Measurements from ENCODE around the gene TTLL12.
A peak's percentile ranks its signal among the peaks of the same experiment; 100 is the strongest.

TTLL12 gene

DNA sequence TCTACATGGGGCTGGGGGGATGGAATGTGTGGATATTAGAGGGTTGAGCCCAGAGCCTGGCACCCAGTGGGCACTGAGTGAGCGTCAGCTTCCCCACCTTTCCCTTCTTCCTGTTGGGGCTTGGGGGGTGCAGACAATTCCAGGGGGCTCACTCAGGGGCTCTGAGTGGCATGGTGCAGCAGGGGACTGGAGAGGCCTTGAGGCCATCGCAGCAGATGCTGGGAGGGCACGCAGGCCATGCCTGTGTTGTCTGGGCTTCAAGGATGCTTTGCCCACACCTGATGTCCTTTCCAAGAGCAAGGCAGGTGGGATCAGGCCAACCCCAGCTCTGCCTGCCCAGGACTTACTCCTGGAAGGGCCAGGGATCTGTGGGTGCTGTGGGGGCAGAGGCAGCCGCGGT is 11.2 kb upstream of the TTLL12 start:
- no peak for DNase-seq

DNA sequence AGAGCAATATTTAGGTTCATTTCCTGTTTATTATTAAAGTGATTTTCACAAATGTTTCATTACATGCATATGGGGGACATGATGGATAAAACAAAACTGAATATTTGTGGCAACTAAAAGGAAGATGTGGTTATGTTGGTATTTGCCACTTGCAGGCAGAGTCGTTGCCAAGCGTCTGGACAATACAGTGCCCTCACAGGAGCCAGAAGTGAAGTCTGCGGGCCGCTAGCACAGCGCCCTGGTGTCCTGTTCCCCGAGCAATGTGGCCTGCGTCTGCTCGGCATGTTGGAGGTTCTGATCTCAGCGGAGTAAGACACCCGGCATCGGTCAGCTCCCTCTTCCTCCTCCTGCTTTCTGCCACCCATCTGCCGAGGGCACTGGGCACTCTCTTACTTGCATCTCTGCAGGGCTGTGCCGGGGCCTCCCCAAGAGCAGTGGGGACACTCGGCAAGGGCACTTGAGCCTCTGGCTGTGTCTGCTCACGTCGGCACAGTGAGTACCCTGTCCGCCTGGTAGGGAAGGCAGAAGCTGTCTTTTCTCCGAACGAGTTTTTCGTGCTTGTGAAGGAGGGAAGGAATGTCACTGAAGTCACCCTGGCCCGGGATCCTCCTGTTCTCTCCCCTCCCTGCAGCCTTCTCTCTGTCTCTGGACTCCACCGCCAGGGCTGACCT is 10.5 kb upstream of the TTLL12 start:
- DNase-seq, result no peak

DNA sequence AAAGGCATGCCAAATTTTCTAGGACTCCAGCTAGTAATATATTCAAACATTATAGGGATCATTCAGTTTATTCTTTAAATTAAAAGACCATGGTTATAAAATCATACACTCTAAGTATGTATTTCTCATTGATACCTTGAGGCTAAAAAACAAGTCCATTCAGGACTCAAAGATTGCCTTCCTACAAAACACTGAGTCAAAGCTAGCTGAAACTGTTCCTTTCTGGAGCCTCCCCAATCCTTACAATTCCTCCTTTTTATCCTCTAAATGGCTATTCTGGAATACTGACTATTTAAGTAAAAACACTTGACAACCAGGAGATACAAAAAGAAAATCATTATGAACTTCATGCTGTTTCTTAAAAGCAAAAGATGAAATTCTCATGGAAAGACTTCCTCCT is 4.9 kb upstream of the TTLL12 start:
- no peak for DNase-seq

DNA sequence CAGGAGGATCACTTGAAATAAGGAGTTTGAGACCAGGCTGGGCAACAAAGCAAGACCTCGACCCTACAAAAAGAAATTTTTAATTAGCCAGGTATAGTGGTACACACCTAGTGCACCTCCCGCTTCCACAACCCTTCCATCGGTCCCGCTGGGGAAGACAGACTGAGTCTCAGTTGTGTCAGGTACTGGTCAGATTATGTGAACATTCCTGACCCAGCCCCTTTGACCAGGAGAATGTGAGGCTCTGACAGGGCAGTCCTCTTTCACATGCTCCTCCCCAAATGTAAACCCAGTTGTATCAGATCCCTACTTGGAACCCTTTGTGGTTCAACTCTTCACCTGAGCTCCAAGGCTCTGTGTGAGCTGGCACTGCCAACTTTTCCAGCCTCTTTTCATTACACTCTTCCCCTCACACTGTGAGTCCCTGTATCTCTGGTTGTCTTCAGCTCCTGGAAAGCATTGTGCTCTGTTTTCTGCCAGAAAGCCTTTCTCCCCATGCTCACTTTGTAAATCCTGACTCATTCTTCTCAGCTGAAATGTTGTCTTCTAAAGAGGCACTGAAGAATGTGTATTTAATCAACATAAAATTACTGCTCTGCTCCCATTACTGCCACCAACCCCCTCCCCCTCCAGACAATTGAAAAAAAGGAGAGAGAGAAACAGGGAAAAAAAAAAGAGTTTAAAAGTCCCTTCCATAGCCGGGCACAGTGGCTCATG is 2.1 kb upstream of the TTLL12 start:
- DNase-seq, result no peak

DNA sequence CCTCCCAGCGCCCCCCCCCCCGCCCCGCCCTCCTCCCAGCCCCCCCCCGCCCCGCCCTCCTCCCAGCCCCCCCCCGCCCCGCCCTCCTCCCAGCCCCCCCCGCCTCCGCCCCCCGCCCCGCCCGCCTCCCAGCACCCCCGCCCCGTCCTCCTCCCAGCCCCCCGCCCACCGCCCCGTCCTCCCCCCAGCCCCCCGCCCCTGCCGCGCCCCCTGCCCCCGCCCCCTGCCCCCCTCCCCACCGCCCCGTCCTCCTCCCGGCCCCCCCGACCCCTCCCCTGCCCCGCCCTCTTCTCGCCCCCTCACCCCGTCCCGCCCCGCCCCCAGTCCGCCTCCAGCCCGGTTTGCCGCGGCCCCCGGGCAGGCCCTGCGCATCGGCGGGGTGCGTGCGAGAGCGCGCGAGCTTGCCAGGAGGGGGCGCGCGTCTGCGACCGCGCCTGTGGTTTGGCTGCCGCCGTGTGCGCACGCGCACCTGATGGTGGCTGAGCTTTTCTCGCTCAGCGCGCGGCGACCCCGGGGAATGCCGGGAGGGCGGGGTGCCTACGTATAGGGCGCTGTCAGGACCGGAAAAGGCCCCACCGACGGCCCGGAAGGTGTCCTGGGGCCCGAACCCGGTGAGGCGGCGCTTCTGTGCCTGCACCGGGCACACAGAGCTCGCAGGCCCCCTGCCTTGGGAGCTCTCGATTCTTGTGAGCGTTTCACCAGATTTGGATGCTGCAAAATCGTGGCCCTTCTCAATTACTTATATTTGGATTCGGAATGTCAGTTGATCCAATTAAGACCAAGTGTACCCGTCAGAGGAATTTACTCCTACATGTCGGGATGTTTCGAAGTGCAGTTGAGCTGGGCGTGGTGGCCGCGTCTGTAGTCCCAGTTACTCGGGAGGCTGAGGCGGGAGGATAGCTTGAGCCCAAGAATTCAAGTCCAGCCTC is 501 bp upstream of the TTLL12 start:
- DNase-seq, result peak; percentile 87

DNA sequence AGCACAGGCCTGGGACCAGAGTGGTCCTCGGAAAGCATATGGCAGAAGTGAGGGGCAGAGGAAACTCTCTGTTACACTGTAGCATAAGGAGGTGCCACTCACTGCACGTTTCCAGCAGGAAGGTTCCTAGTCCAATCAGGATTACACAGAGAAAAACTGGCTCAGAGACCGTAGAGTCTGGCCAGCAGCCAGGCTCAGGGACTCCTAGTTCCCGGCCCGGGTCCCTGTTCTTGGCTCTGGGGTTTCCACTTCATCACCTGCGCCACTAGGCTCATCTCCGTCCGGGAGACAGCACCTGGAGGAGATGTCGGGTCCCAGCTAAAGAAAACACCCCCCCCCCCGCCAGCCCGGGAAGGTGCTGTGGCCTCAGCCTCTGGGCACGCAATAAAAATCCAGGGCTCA is 1.1 kb downstream of the TTLL12 start:
- DNase-seq, result no peak

DNA sequence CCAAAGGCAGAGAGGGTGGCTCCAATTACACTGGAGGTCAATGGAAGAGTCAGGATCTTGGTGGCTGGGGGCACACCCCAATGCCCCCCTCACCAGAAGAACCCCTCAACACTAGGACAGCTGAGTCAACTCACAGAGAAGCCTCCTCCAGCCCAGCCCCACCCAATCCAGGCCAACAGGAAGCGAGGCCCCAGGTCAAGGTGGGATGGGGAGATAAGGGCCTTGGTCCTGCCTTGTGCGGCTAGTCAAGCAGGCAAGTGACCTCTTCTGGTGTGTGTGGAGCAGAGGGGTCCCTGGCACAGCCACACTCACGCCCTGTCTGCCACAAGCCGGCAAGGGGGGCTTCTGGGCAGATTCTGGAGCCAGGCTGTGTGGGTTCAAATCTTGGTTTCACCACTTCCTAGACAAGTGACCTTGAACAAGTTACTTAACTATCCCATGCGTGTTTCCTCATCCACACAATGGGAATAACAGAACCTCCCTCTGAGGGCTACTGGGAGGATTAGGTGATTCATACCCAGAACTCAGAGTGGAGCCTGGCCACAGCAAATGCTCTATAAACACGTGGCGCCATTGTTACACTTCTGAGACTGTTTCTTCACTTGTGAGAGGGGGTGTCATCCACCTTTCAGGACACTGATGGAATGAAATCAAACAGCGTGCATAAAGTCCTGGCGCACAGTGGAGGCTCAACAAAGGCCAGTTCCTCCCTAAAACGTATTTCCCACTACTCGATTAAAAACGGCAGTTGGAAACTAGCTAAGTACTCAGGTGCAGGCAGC is 3.2 kb downstream of the TTLL12 start:
- no peak for DNase-seq

DNA sequence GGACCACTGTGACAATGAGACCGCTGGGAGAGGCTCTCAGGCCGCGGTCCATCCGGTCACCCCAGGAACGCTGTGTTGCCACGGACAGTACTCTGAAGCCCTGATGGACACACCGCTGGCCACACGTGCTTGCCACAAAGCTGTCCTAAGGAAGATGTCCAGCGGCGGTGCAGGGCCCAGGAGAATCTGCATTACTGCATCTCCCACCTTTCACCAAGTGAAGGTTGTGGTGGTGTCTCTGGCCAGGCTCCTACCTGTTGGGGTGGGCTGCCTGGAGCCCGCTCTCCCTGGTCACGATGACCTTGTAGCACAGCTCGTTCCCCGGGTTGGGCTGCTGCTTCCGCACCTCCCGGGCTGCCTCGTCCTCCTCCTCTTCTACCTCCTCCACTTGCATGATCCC is 4.2 kb downstream of the TTLL12 start:
- no peak for DNase-seq

DNA sequence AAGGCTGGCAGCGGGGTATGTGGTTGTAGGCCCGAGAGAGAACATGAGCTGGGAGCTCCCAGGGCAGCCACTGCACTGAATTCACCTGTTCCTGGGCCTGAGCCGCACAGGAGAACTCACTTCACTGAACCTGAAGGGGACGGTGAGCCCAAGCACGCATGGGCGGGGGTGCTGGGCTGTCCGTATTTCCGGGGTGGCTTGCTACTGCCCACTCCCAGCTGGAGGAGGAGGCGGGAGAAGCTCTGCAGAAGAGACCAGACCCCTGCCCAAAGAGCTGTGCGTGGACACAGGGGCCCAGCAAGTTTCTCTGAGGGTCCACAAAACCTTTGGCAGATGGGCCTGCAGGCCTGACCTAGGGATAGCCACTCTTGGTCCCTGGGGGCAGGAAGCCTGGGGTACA is 4.8 kb downstream of the TTLL12 start:
- DNase-seq, result no peak

DNA sequence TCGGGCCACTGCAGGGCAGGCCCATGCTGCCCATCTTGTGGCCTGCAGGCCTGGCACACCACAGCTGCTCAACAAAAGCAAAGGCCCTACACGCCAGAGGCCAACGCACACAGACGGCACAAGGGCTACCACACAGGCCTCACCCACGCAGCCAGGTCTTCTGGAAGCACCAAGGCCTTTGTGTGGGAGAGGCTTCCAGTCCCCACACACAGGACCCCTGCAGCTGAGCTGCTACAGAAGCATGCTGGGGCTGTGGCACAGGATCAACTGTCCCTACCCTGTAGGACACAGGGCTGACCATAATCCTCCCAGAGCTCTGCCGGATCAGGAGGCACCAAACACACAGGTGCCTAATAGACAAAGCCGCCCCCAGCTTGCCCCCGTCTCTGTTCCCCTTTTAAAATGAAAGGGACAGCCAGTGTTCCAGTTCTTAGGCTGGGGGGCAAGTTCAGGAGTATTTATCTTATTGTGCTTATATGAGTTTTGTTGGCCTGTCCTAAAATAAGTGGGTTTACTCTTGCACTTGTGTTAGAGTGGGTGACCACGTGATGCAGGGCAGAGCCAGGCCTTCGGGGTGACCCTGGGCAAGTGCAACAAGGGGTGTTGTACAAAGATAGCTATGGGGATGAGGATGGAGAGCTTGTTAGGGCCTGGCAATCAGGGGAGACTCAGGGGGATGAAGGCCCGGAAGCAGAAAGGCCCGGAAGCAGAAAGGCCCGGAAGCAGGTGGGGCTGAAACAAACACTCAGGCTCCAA is 5.4 kb downstream of the TTLL12 start:
- no peak for DNase-seq

DNA sequence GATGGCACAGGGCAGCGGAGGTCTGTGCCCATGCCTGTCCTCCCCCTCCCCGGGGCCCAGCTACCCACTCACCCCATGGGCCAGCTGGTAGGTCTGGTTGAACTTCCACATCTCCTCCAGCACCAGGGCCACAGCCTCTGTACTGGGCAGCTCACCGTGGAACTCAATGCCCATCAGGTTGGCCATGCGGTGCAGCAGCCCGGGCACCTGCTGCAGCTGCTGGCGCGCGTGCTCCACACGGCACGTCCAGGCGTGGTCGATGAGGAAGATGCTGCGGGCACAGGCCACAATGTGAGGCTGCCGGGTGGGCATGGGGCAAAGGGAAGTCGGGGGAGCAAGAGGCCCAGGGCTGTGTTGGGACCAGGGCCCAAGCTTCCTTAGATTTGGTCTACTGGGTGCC is 6.3 kb downstream of the TTLL12 start:
- DNase-seq, result no peak

DNA sequence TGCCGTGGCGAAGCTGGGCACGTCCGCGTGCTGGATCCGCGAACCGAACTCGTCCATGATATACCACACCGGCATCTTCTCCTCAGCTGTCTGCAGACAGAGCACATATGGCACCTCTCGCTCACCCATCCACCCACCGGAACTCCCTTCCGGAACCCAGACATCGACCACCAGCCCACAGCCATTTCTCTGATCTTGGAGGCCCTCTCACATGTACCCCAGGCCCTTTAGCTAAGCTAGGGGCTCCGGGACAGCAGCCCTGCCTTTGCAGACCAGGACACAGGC is 7.1 kb downstream of the TTLL12 start:
- DNase-seq, result no peak

DNA sequence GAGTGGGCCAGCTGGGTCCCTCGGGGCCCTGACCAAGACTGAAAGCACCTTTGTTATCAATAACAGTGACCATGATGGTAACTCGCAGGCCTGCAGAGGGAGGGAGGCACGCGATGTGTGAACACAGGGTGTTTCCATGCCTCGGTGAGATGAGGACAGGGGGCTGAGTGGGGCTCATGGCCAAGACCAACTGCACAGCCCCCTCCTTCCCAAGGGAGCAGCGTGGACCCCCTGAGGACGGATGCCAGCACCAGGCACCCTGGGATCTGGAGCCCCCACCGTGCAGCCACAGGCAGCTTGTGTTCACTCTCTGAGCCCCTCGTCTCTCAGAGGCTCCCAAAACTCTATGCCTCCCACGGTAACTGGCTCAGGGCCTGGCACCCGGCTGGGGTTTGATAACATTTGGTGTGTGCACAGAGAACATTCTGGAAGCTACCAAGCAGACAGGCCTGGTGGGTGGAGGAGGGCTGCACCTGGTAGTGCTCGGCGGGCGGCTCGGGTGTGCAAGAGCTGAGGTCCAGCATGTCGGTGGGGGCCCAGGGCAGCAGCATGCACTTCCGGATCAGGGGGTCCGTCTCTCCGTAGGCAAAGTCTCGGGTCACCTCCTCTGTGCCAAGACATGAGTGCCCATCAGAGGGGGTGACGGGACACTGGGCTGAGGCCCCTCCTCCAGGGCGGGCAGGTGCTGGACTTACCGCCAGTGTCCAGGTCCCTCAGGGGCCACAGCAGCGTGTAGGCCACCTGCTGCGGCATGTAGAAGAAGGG is 7.6 kb downstream of the TTLL12 start:
- DNase-seq, result no peak

DNA sequence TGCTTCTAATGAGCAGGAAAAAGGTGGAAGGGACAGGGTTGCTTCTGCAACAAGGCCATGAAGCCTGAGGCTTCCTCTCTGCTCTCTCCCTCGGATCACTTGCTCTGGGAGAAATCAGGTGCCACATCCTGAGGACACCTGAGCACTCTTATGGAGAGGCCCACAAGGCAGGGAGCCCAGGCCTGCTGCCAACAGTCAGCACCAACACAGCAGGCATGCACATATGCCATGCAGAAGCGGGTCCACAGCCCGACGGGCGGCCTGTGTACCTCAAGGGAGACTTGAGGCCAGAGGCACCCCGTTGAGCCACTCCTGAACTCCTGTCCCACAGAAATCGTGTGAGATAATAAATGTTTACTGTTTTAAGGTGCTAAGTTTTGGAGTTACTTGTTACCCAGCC is 9.5 kb downstream of the TTLL12 start:
- DNase-seq, result no peak

DNA sequence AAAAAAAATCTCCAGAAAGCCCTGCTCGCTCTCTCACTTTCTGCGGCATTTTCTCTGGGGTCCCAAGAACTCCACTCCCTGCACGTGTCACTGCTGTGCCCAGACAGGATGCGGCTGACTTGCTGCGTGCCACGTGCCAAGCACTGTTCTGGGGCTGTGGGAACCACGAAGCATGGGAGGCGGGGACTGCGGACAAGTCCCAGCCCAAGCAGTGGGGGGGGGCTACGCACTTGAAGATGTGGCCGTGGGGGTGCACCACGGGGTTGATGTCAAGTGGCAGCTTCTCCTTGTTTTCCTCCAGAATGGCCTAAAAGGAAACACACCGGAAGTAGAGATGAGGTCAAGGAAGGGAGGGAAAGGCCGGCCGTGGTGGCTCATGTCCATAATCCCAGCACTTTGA is 10.8 kb downstream of the TTLL12 start:
- DNase-seq, result no peak

DNA sequence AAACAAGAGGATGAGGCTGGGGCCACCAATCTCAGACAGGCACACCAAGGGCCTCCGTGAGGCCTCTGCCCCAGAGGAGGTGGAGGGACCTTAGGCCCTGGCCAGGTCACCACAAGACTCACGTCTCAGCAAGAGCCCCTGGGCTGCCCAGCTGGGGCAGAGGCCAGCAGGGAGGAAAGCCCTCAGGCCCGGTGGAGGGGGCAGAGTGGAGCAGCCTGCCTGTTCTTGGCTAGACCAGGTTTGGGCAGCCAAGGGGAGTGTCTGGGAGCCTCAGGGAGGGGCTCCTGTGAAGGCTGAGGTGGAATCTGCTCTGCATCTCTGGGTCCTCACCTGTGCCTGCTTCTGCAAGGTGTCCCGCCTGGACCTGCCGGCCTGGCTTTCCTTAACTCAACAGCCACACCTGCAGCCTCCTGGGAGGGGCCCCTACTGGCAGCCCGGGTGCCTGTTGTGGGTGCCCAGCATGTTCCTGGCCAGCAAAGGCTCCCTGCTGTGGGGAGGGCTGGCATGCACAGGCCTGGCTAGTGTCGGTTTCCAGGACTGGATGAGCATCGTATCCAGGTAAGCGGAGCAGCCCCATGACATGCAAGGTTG is 11.9 kb downstream of the TTLL12 start:
- no peak for DNase-seq

DNA sequence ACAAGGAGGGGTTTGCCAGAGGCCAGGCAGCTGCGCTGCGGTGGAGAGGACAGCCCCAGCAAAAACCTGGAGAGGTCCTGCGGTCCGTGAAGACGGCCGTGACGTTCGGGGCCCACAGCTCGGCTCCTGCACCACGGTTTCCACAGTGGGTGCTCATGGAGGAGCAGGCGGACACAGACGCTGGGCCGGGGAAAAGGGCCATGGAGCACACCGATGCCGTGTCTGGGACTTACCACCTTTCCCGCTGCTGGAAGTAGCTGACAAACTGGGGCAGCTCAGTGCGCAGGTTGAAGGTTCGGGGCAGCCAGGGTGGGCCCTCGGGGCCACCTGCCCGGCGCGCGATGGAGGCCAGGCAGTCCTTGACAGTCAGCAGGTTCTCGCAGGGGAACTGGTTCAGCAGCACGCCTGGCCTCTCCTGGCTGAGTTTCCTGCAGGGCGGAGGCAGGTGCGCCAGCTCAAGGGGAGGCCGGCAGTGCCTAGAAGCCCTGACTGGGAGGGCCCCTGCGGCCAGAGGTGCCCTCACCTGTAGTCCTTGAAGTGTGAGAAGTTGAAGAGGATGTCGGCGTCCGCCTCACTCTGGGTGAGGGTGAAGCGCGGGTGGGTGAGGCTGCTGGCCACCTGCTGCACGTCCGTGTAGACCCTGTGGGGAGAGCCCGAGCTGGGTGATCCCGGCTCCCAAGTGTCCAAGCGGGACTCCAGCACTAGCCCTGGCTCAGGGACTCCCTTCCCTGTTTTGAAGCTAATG is 12.8 kb downstream of the TTLL12 start:
- no peak for DNase-seq

DNA sequence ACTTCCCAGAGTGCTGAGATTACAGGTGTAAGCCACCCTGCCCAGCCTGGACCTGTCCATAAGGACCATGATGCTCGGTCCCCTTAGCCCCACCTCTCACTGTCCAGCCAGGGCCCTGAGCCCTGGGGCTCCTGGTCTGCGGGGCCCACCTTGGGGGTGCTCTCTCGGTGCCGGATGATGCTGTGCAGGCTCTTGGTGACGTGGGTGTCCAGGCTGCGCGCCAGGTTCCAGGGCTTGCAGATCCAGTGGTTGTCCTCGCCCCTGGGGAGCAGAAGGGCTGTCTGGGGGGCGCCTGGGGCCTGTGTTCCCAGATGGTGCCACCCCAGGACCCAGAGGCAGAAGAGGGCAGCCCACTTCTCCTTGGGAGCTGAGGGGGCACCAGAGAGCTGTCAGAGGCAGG is 13.4 kb downstream of the TTLL12 start:
- no peak for DNase-seq

DNA sequence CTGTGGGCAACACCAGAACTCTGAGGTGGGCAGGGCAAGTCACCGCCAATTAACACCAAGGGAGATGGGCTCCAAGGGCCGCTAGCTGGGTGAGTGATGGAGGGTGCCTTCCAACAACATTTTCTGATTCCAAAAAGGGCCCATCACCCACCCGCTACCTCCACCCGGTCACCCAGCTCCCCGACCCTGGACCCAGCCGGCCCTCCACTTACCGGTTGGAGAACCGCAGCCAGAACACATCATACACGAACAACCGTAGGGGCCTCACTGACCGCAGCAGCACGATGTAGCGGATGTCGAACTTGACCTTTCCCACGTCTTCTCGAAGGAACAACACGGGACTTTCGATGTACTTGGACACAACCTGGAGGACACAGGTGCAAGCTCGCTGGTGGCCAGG is 14.7 kb downstream of the TTLL12 start:
- no peak for DNase-seq

DNA sequence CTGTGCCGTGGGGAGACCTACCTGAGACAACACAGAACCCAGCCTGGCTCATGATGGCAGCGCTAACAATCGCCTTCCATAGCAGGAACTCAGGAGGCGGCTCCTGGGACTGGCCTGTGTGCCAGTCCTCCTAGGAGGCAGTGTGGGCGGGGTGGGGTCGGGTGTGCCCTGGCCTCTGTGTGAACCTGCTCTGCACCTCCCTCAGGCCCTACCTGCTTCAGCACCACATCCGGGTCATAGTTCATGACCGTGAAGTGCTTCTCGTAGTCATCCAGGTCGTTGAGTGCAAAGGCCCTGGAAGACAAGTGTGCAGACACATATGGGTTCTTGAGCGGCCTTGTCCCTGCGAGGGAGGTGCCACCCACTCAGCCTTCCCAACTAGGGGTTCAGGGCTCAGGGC is 15.3 kb downstream of the TTLL12 start:
- no peak for DNase-seq
